Measurements from ENCODE around the gene ARHGAP27.

- TF ChIP-seq SPI1 (IDR thresholded peaks at IDR 0.05; ENCODE audit: low read depth, low read length) (no peak), POLR2AphosphoS5 (IDR thresholded peaks at IDR 0.05; ENCODE audit: low read depth, low read length) (no peak)
Measured at GRCh38 chr17:45361976-45362375, 70.7 kb downstream of the ARHGAP27 start.

Data from GM12891 (cell line).